ENCODE measurements around the gene FBRS. TPM values are rescaled to one million over a fixed set of nuclear protein-coding genes. Genes with fewer than 3 reads are reported as not detected.

The FBRS gene
- total and polyA plus RNA-seq, 3 experiments from 2014 or later = 7.1 to 124 (median 115) TPM

DNA sequence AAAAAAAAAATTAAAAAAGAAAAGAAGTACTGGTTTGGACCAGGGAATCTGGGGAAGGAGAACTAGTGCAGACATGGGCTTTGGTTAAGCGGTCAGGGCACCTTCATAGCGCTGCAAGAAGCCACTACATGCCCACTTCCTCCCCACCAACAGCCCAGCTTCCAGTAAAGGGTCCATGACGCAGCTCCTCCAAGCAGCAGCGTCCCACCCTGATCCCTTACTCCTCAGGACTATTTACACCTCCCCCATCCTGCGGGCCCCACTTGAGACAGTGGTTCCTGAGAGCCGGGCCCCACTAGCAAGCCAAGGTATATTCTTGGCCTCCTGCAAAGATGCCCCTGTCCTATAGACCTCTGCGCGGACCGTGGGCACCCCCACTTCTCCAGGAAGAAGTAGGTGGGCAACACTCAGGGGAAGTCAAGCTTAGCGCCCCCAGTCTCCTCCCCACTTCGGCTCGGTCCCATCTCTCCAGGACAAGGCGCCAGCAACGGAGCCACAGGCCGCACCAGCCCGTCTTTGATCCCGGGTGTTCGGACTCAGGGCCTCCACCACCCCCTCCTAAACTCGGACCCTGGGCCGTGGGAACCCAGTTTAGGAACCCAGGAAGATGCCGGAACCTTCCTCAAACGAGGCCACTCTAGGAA is 8.4 kb upstream of the FBRS start:
- POLR2A ChIA-PET = interaction anchor here (0.5 to 2.4 kb wide), 16 partner anchors 8 to 584 kb away, joined by 3 to 37 read pairs (median 5); partner anchors contain the start of genes ALDOA, FBRS, TBC1D10B and ZNF688
- H3K4me3 ChIP-seq (ENCODE audit: low read length) = peak overlapping the region; percentile 100
- peak overlapping the region; percentile 92 to 100 (median 99) for H3K4me3 Mint-ChIP-seq

DNA sequence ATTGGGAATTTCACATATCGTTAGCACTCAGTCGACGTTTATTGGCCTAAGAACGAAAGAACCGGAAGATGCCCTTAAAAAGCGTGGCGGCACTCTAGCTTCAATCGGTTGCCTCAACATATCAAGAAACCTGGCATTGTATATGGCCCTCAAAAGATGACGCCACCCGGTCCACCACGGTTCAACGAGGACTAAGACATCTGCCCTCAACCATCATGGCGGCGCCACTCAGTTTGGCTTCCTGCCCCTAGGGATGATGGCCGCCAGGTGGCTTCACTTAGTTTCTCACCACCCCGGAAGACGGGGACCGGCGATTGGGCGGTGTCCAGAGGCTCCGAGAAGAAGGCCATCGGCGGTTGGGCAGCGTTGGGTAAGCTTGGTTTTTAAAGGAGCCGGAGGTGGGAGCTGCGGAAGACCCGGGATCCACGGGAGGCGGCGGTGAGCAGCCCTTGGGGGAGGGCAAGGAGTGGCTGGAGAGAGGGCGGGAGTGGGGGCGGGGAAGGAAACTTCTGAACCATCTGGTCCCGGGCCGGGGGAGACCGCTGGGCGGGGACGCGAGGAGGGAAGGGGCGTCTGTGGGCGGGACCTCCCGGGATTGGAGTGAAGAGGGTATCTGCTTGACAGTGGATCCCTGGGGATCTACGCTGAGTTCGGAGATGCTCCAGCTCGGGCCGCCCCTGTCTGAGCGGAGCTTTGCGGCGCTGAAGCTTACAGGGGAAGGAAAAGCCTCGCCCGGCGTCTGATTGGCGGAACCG is 7.7 kb upstream of the FBRS start, which contains the start of gene PRR14:
PRR14 (plus strand) TSS at position 592 of the 755 bp plus-strand sequence. CDS start 686 bp downstream, outside the sequence.
- H3K27me3 Mint-ChIP-seq = peaks cover 0 to 2% of the 10 kb centered on the region in 2 donors
- CTCF ChIA-PET = interaction anchor here (0.6 to 2.7 kb wide), 15 partner anchors 9 to 989 kb away, joined by 3 to 25 read pairs (median 4); partner anchors contain the start of genes DCTPP1, FBRS and ZNF747
- Histone ChIP-seq H3K4me1 (ENCODE audit: insufficient read depth, low read length) (peaks cover 20% of the 10 kb centered on the region), H3K36me3 (ENCODE audit: insufficient read depth, low read length) (peaks cover 24% of the 10 kb centered on the region), H3K9me3 (ENCODE audit: low read length) (no peaks in the 10 kb centered on the region), H3K27me3 (ENCODE audit: insufficient read depth, low read length, poor library complexity, severe bottlenecking) (no peaks in the 10 kb centered on the region), H3K4me3 (ENCODE audit: low read length) (peak within 1 kb of the TSS; percentile 100), H3K27ac (ENCODE audit: low read depth, low read length) (peak within 1 kb of the TSS; percentile 91)
- peaks cover 23 to 31% (median 26%) of the 10 kb centered on the region in 3 donors for H3K4me1 Mint-ChIP-seq
- H3K9me3 Mint-ChIP-seq = no peaks in the 10 kb centered on the region
- DNase-seq = peak; percentile 95 to 99 (median 97)
- H3K27ac Mint-ChIP-seq = peak within 1 kb of the TSS; percentile 95 to 99 (median 98)
- peaks cover 0 to 46% (median 0%) of the 10 kb centered on the region in 3 donors for H3K36me3 Mint-ChIP-seq
- POLR2A ChIA-PET = interaction anchor here (0.5 to 2.4 kb wide), 18 partner anchors 9 to 585 kb away, joined by 3 to 37 read pairs (median 5); partner anchors contain the start of genes ALDOA, FBRS, TBC1D10B and ZNF688
- peak within 1 kb of the TSS; percentile 92 to 100 (median 99) for H3K4me3 Mint-ChIP-seq

More for the DNA sequence above, 8.4 kb upstream of the FBRS start:
- Mint-ChIP-seq H3K36me3 (peaks cover 0 to 39% (median 0%) of the 10 kb centered on the region in 3 donors), H3K4me1 (peaks cover 23 to 31% (median 26%) of the 10 kb centered on the region in 3 donors), H3K27ac (peak overlapping the region; percentile 95 to 99 (median 98)), H3K27me3 (peaks cover 0 to 2% of the 10 kb centered on the region in 2 donors), H3K9me3 (no peaks in the 10 kb centered on the region)
- Histone ChIP-seq H3K27ac (ENCODE audit: low read depth, low read length) (peak overlapping the region; percentile 91), H3K9me3 (ENCODE audit: low read length) (no peaks in the 10 kb centered on the region), H3K4me1 (ENCODE audit: insufficient read depth, low read length) (peaks cover 20% of the 10 kb centered on the region), H3K27me3 (ENCODE audit: insufficient read depth, low read length, poor library complexity, severe bottlenecking) (no peaks in the 10 kb centered on the region), H3K36me3 (ENCODE audit: insufficient read depth, low read length) (peaks cover 18% of the 10 kb centered on the region)
- DNase-seq = peak in 2 of 5 donors; percentile 38 to 46
- CTCF ChIA-PET = interaction anchor here (0.9 to 2.7 kb wide), 12 partner anchors 8 to 114 kb away, joined by 3 to 25 read pairs (median 4); partner anchors contain the start of genes FBRS and ZNF747

DNA sequence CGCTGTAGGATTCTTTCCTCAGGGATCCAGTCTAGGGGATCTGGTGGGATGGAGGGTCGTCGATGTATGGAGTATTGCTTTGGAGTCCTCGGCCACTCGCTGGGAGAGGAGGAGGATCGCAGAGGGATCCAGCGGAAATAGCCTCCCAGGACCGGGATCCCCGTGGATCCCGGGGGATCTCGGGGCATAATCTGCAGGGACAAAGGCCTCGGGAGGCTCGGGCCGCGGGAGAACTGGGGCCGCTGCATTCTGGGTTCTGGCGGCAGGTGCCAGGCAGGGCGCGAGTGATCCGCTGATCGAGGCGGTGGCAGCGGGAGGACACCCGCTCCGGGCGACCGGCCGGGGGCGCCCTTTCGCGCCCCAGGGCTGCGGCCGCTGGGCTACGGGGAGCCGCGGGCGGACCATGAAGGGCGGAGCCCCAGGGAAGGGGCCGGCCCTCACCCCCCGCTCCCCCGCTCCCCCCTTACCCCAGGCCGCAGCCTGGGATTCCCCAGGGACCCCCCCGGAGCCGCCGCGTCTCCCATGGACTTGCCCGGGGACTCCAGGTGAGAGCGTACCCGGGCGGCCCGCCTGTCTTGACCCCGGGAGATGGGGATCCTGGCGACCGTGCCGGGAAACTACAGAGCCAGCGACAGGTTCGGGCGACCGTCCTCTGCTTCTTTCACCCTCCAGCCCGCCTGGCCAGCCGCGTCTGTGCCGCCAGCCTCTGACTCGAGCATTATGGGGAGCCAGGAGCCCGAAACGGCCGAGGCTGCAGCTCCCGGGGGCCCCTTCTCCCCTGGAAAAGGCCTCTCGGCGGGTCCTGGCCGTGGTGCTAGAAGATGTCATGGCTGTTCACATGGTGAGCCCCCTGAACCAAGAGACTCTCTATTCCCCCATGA is 6.9 kb upstream of the FBRS start:
- Mint-ChIP-seq H3K4me3 (peak overlapping the region; percentile 92 to 100 (median 99)), H3K27me3 (peaks cover 0 to 2% of the 10 kb centered on the region in 2 donors)

DNA sequence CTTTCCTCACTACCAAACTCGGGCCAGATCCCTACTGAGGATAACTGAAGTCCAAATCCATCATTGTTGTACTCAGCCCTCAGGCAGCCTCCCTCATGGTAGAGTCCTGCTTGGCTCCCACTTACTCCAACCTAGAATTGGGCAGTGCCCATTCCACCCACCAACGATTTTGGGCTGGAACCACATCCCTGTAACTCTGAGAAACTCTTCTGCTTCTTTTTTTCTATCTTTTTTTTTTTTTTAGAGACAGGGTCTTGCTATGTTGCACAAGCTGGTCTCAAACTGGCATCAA is 6.3 kb upstream of the FBRS start:
- Mint-ChIP-seq H3K9me3 (no peaks in the 10 kb centered on the region), H3K4me1 (peaks cover 28 to 39% (median 31%) of the 10 kb centered on the region in 3 donors), H3K36me3 (peaks cover 0 to 58% (median 4%) of the 10 kb centered on the region in 3 donors), H3K27ac (peak overlapping the region; percentile 72 to 97 (median 92)), H3K4me3 (peak overlapping the region; percentile 80 to 97 (median 85)), H3K27me3 (peaks cover 0 to 2% of the 10 kb centered on the region in 2 donors)
- H3K4me1 ChIP-seq (ENCODE audit: insufficient read depth, low read length) = peaks cover 23% of the 10 kb centered on the region
- peaks cover 36% of the 10 kb centered on the region for H3K36me3 ChIP-seq (ENCODE audit: insufficient read depth, low read length)
- H3K27me3 ChIP-seq (ENCODE audit: insufficient read depth, low read length, poor library complexity, severe bottlenecking) = no peaks in the 10 kb centered on the region
- no peak for DNase-seq
- H3K4me3 ChIP-seq (ENCODE audit: low read length) = peak overlapping the region; percentile 100
- ChIA-PET CTCF (interaction anchor here (0.8 to 2.7 kb wide), 4 partner anchors 18 to 45 kb away, joined by 3 to 25 read pairs (median 6); no protein-coding TSS in a partner anchor), POLR2A (interaction anchor here (0.7 kb wide), 2 partner anchors 21 to 47 kb away, joined by 3 read pairs; no protein-coding TSS in a partner anchor)
- H3K9me3 ChIP-seq (ENCODE audit: low read length) = no peaks in the 10 kb centered on the region
- H3K27ac ChIP-seq (ENCODE audit: low read depth, low read length) = peak overlapping the region; percentile 91

More for the DNA sequence above, 6.9 kb upstream of the FBRS start:
- Histone ChIP-seq H3K27me3 (ENCODE audit: insufficient read depth, low read length, poor library complexity, severe bottlenecking) (no peaks in the 10 kb centered on the region), H3K9me3 (ENCODE audit: low read length) (no peaks in the 10 kb centered on the region), H3K36me3 (ENCODE audit: insufficient read depth, low read length) (peaks cover 31% of the 10 kb centered on the region), H3K4me1 (ENCODE audit: insufficient read depth, low read length) (peaks cover 20% of the 10 kb centered on the region), H3K4me3 (ENCODE audit: low read length) (peak overlapping the region; percentile 100), H3K27ac (ENCODE audit: low read depth, low read length) (peak overlapping the region; percentile 91)
- ChIA-PET CTCF (interaction anchor here (0.6 to 2.7 kb wide), 15 partner anchors 9 to 989 kb away, joined by 3 to 25 read pairs (median 4); partner anchors contain the start of genes DCTPP1 and FBRS), POLR2A (interaction anchor here (0.6 to 2.2 kb wide), 14 partner anchors 8 to 586 kb away, joined by 3 to 37 read pairs (median 5); partner anchors contain the start of genes ALDOA, FBRS, TBC1D10B and ZNF688)
- Mint-ChIP-seq H3K9me3 (no peaks in the 10 kb centered on the region), H3K27ac (peak overlapping the region; percentile 95 to 99 (median 98)), H3K4me1 (peaks cover 27 to 34% (median 29%) of the 10 kb centered on the region in 3 donors), H3K36me3 (peaks cover 0 to 54% (median 2%) of the 10 kb centered on the region in 3 donors)
- DNase-seq = peak; percentile 68 to 84 (median 69)

DNA sequence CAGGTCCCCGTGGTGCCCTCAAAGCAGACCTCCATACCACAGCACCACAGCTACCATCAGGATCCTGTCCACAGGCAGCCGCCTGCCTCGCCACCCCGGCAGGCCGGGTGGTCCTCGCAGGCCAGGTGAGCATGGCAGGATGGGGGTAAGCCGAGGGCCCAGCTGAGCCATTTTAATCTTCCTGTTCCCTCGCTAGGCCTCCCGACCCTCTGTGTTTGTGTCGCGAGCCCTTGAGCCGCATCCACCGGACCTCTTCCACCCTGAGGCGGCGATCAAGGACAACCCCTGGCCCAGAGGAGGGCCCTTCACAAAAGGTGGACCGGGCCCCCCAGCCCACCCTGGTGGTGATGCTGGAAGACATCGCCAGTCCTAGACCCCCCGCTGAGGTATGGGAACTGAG is 5.5 kb upstream of the FBRS start:
- DNase-seq = no peak
- CTCF ChIA-PET = no interaction called here
- Histone ChIP-seq H3K4me1 (ENCODE audit: insufficient read depth, low read length) (peaks cover 31% of the 10 kb centered on the region), H3K27ac (ENCODE audit: low read depth, low read length) (peak overlapping the region; percentile 91), H3K36me3 (ENCODE audit: insufficient read depth, low read length) (peaks cover 36% of the 10 kb centered on the region), H3K27me3 (ENCODE audit: insufficient read depth, low read length, poor library complexity, severe bottlenecking) (no peaks in the 10 kb centered on the region), H3K9me3 (ENCODE audit: low read length) (no peaks in the 10 kb centered on the region), H3K4me3 (ENCODE audit: low read length) (no peak overlapping the region)
- peaks cover 0 to 2% of the 10 kb centered on the region in 2 donors for H3K27me3 Mint-ChIP-seq
- POLR2A ChIA-PET = interaction anchor here (0.7 to 1.2 kb wide), 2 partner anchors 19 to 46 kb away, joined by 3 to 10 read pairs; no protein-coding TSS in a partner anchor
- peak overlapping the region in 7 of 8 donors; percentile 24 to 97 (median 91) for H3K27ac Mint-ChIP-seq
- H3K4me1 Mint-ChIP-seq = peaks cover 35 to 47% (median 39%) of the 10 kb centered on the region in 3 donors
- peak overlapping the region; percentile 80 to 97 (median 85) for H3K4me3 Mint-ChIP-seq
- H3K9me3 Mint-ChIP-seq = no peaks in the 10 kb centered on the region
- H3K36me3 Mint-ChIP-seq = peaks cover 0 to 59% (median 4%) of the 10 kb centered on the region in 3 donors

DNA sequence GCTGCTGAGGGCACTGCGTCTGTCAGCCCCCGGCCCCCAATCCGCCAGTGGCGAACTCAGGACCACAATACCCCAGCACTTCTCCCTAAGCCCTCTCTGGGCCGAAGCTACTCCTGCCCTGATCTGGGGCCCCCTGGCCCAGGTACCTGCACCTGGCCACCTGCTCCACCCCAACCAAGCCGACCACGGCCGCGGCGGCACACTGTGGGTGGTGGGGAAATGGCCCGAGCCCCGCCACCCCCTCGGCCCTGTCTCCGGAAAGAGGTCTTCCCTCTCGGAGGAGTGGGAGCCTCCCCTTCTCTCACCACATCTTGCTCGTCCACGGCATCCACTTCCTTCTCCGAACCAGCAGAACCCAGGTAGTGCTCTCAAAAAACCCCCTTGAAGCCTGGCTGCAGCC is 3.4 kb upstream of the FBRS start:
- no peak for DNase-seq
- Mint-ChIP-seq H3K36me3 (peaks cover 0 to 69% (median 4%) of the 10 kb centered on the region in 3 donors), H3K27ac (peak overlapping the region in 1 of 8 donors; percentile 51), H3K9me3 (peaks cover 0 to 2% (median 0%) of the 10 kb centered on the region in 5 donors), H3K4me1 (peaks cover 36 to 44% (median 36%) of the 10 kb centered on the region in 3 donors), H3K4me3 (no peak overlapping the region), H3K27me3 (peaks cover 0 to 2% of the 10 kb centered on the region in 2 donors)
- ChIA-PET POLR2A (no interaction called here), CTCF (interaction anchor here (1.5 to 4.2 kb wide), 2 partner anchors 17 to 39 kb away, joined by 3 to 20 read pairs; no protein-coding TSS in a partner anchor)
- H3K9me3 ChIP-seq (ENCODE audit: low read length) = no peaks in the 10 kb centered on the region
- no peak overlapping the region for H3K4me3 ChIP-seq (ENCODE audit: low read length)
- no peaks in the 10 kb centered on the region for H3K27me3 ChIP-seq (ENCODE audit: insufficient read depth, low read length, poor library complexity, severe bottlenecking)
- peaks cover 25% of the 10 kb centered on the region for H3K4me1 ChIP-seq (ENCODE audit: insufficient read depth, low read length)
- H3K27ac ChIP-seq (ENCODE audit: low read depth, low read length) = no peak overlapping the region
- peaks cover 36% of the 10 kb centered on the region for H3K36me3 ChIP-seq (ENCODE audit: insufficient read depth, low read length)

All from CD8-positive, alpha-beta memory T cell (primary cell).